ENCODE data around the gene CDK5.

CDK5 gene

GRCh38 chr7:151056666-151057505 is 811 bp downstream of the CDK5 start:
- H3K9ac ChIP-seq (ENCODE audit: low read length): peak overlapping the region; percentile 77
- peak overlapping the region; percentile 79 for H3K4me2 ChIP-seq (ENCODE audit: low read depth, low read length, poor library complexity, severe bottlenecking)
- H3K9me2 ChIP-seq (replicated peaks; ENCODE audit: insufficient read depth, low read length): no peaks in the 10 kb centered on the region
- TF ChIP-seq EZH2phosphoT487 (conservative IDR thresholded peaks at IDR 0.05; ENCODE audit: low read length) (no peak), CTCF (IDR thresholded peaks at IDR 0.05; ENCODE audit: insufficient read depth, low read length, poor library complexity, severe bottlenecking) (no peak)
- no peaks in the 10 kb centered on the region for H3K27me3 ChIP-seq (ENCODE audit: low read length)
- no peak overlapping the region for H2AFZ ChIP-seq (ENCODE audit: low read depth, low read length, severe bottlenecking)
- H3K9me3 ChIP-seq (ENCODE audit: insufficient read depth, low read length): no peaks in the 10 kb centered on the region
- peaks cover 8% of the 10 kb centered on the region for H3F3A ChIP-seq (ENCODE audit: insufficient read depth)
- peak overlapping the region; percentile 69 for H3K4me3 ChIP-seq (ENCODE audit: insufficient read depth, low read length, poor library complexity, severe bottlenecking)
- no peaks in the 10 kb centered on the region for H3K36me3 ChIP-seq (ENCODE audit: low read length)
- H3K79me2 ChIP-seq (ENCODE audit: insufficient read depth, low read length): peaks cover 21% of the 10 kb centered on the region
- no peaks in the 10 kb centered on the region for H4K20me1 ChIP-seq (ENCODE audit: low read depth, low read length)
- no peak overlapping the region for H3K27ac ChIP-seq (ENCODE audit: low read depth, low read length)

GRCh38 chr7:151056283-151056665 is 1.4 kb downstream of the CDK5 start:
- Histone ChIP-seq H3K4me3 (ENCODE audit: insufficient read depth, low read length, poor library complexity, severe bottlenecking) (no peak overlapping the region), H3K36me3 (ENCODE audit: low read length) (no peaks in the 10 kb centered on the region), H3K79me2 (ENCODE audit: insufficient read depth, low read length) (peaks cover 15% of the 10 kb centered on the region), H3K27ac (ENCODE audit: low read depth, low read length) (no peak overlapping the region), H3K9ac (ENCODE audit: low read length) (no peak overlapping the region), H4K20me1 (ENCODE audit: low read depth, low read length) (no peaks in the 10 kb centered on the region), H2AFZ (ENCODE audit: low read depth, low read length, severe bottlenecking) (no peak overlapping the region), H3F3A (ENCODE audit: insufficient read depth) (peaks cover 8% of the 10 kb centered on the region), H3K4me2 (ENCODE audit: low read depth, low read length, poor library complexity, severe bottlenecking) (no peak overlapping the region), H3K27me3 (ENCODE audit: low read length) (no peaks in the 10 kb centered on the region), H3K9me2 (replicated peaks; ENCODE audit: insufficient read depth, low read length) (no peaks in the 10 kb centered on the region), H3K9me3 (ENCODE audit: insufficient read depth, low read length) (no peaks in the 10 kb centered on the region)
- no peak for TF ChIP-seq EZH2phosphoT487 (conservative IDR thresholded peaks at IDR 0.05; ENCODE audit: low read length)
- TF ChIP-seq CTCF (IDR thresholded peaks at IDR 0.05; ENCODE audit: insufficient read depth, low read length, poor library complexity, severe bottlenecking): no peak

- Histone ChIP-seq H3K27me3 (ENCODE audit: low read length) (no peaks in the 10 kb centered on the region), H3K9ac (ENCODE audit: low read length) (no peak overlapping the region), H3K79me2 (ENCODE audit: insufficient read depth, low read length) (no peaks in the 10 kb centered on the region), H3K4me3 (ENCODE audit: insufficient read depth, low read length, poor library complexity, severe bottlenecking) (no peak overlapping the region), H3K9me2 (replicated peaks; ENCODE audit: insufficient read depth, low read length) (no peaks in the 10 kb centered on the region), H2AFZ (ENCODE audit: low read depth, low read length, severe bottlenecking) (no peak overlapping the region), H3F3A (ENCODE audit: insufficient read depth) (peaks cover 3% of the 10 kb centered on the region), H3K9me3 (ENCODE audit: insufficient read depth, low read length) (no peaks in the 10 kb centered on the region), H4K20me1 (ENCODE audit: low read depth, low read length) (no peaks in the 10 kb centered on the region), H3K27ac (ENCODE audit: low read depth, low read length) (no peak overlapping the region), H3K36me3 (ENCODE audit: low read length) (no peaks in the 10 kb centered on the region), H3K4me2 (ENCODE audit: low read depth, low read length, poor library complexity, severe bottlenecking) (no peak overlapping the region)
- TF ChIP-seq CTCF (IDR thresholded peaks at IDR 0.05; ENCODE audit: insufficient read depth, low read length, poor library complexity, severe bottlenecking) (no peak), EZH2phosphoT487 (conservative IDR thresholded peaks at IDR 0.05; ENCODE audit: low read length) (no peak)
These were observed 3.9 kb downstream of the CDK5 start for GRCh38 chr7:151053751-151054150.
